Neural cell (in vitro differentiated cells): Measurements from ENCODE around the gene ESCO1. TPM values are rescaled to one million over a fixed set of nuclear protein-coding genes. Genes with fewer than 3 reads are reported as not detected.

Source experiments
- H2AFZ ChIP-seq: fragments of 200-600, 300-800 bp; sonication (generic), shearing (Covaris generic); 2 replicates; pipeline ENCODE4 v1.6.0; 2014; ENCODE audit warnings: low read depth, mild to moderate bottlenecking, antibody characterized with exemption, low read length, moderate library complexity
- H3F3A ChIP-seq: fragments of 200-600 bp; shearing (Covaris generic); 2 replicates; pipeline ENCODE4 v1.6.1; 2016; ENCODE audit warnings: mild to moderate bottlenecking, moderate library complexity, mixed read lengths, antibody characterized with exemption, low read length; ENCODE audit not compliant: insufficient read depth, poor library complexity, severe bottlenecking
- H3K27ac ChIP-seq: fragments of 200-600, 300-800 bp; sonication (generic), shearing (Covaris generic); 2 replicates; pipeline ENCODE4 v1.5.1; 2014; ENCODE audit warnings: mild to moderate bottlenecking, low read length, moderate library complexity
- H3K27me3 ChIP-seq: fragments of 300-800, 200-600 bp; sonication (generic), shearing (Covaris generic); 2 replicates; pipeline ENCODE4 v1.6.0; 2014; ENCODE audit warnings: mild to moderate bottlenecking, low read depth, low read length, moderate library complexity; ENCODE audit not compliant: insufficient read depth
- H3K36me3 ChIP-seq: fragments of 300-800, 200-600 bp; sonication (generic), shearing (Covaris generic); 2 replicates; pipeline ENCODE4 v1.5.1; 2014; ENCODE audit warnings: mild to moderate bottlenecking, antibody characterized with exemption, low read length, moderate library complexity; ENCODE audit not compliant: insufficient read depth
- H3K4me2 ChIP-seq: fragments of 300-800, 200-600 bp; sonication (generic), shearing (Covaris generic); 2 replicates; pipeline ENCODE4 v1.6.0; 2014; ENCODE audit warnings: mild to moderate bottlenecking, low read length
- H3K4me3 ChIP-seq: fragments of 300-800, 200-600 bp; sonication (generic), shearing (Covaris generic); 2 replicates; pipeline ENCODE4 v1.5.1; 2014; ENCODE audit warnings: mild to moderate bottlenecking, low read length, moderate library complexity
- H3K79me2 ChIP-seq: fragments of 200-600 bp; shearing (Covaris generic); replicated peaks from 2 replicates; pipeline ENCODE4 v1.6.0; 2014; ENCODE audit warnings: mild to moderate bottlenecking, low read length, moderate library complexity; ENCODE audit not compliant: insufficient read depth
- H3K9ac ChIP-seq: fragments of 300-800, 200-600 bp; sonication (generic), shearing (Covaris generic); 2 replicates; pipeline ENCODE4 v1.6.1; 2016; ENCODE audit warnings: mild to moderate bottlenecking, low read length, mixed read lengths
- H3K9me2 ChIP-seq: fragments of 200-600 bp; shearing (Covaris generic); 2 replicates; pipeline ENCODE4 v1.6.1; 2016; ENCODE audit warnings: mild to moderate bottlenecking, low read length, mixed read lengths; ENCODE audit not compliant: insufficient read depth
- H3K9me3 ChIP-seq: fragments of 200-600, 300-800 bp; sonication (generic), shearing (Covaris generic); 2 replicates; pipeline ENCODE4 v1.6.1; 2016; ENCODE audit warnings: mild to moderate bottlenecking, mixed run types, low read length, moderate library complexity, mixed read lengths
- H4K20me1 ChIP-seq: fragments of 200-600 bp; shearing (Covaris generic); 2 replicates; pipeline ENCODE4 v1.6.1; 2016; ENCODE audit warnings: mild to moderate bottlenecking, mixed run types; ENCODE audit not compliant: insufficient read depth
- EP300 ChIP-seq: fragments of 450-650 bp; conservative IDR thresholded peaks from 2 replicates; pipeline ENCODE4 v1.6.1; 2014; ENCODE audit warnings: antibody characterized with exemption, mild to moderate bottlenecking, moderate library complexity; ENCODE audit not compliant: poor library complexity, severe bottlenecking
- EZH2 ChIP-seq: fragments of 200-600, 300-800 bp; shearing (Covaris generic), sonication (generic); IDR thresholded peaks from 2 replicates; pipeline ENCODE4 v1.6.1; 2014; ENCODE audit warnings: antibody characterized with exemption, low read length, borderline replicate concordance, mild to moderate bottlenecking; ENCODE audit not compliant: insufficient read depth, poor library complexity, severe bottlenecking
- MXI1 ChIP-seq: fragments of 450-650 bp; conservative IDR thresholded peaks from 2 replicates; pipeline ENCODE4 v1.6.1; 2014; ENCODE audit warnings: antibody characterized with exemption, mild to moderate bottlenecking; ENCODE audit not compliant: poor library complexity, severe bottlenecking
- POLR2AphosphoS5 ChIP-seq: IDR thresholded peaks from 2 replicates; pipeline ENCODE4 v1.6.1; 2012
- RAD21 ChIP-seq: fragments of 450-650 bp; conservative IDR thresholded peaks from 2 replicates; pipeline ENCODE4 v1.6.1; 2014; ENCODE audit warnings: antibody characterized with exemption, mild to moderate bottlenecking, moderate library complexity
- SMC3 ChIP-seq: fragments of 450-650 bp; conservative IDR thresholded peaks from 2 replicates; pipeline ENCODE4 v1.6.1; 2014; ENCODE audit warnings: antibody characterized with exemption, mild to moderate bottlenecking, moderate library complexity; ENCODE audit not compliant: poor library complexity
- TAF1 ChIP-seq: IDR thresholded peaks from 2 replicates; pipeline ENCODE4 v1.6.1; 2012; ENCODE audit warnings: low read depth
- polyA plus RNA-seq: library from polyadenylated mRNA; depleted of rRNA; stranded (reverse); fragments of >200 nt; gene quantifications from 2 replicates; pipeline ENCODE4 v1.2.3, GENCODE V29; 2014
- TF ChIP-seq, protein P1 (sequence below): IDR thresholded peaks from 2 replicates; pipeline ENCODE4 v1.6.1; 2012; ENCODE audit warnings: borderline replicate concordance
- TF ChIP-seq, protein P2 (sequence below): fragments of 450-650 bp; IDR thresholded peaks from 2 replicates; pipeline ENCODE4 v1.5.1; 2014; ENCODE audit warnings: antibody characterized with exemption, mild to moderate bottlenecking, moderate library complexity; ENCODE audit not compliant: poor library complexity, severe bottlenecking

The ESCO1 gene
- polyA plus RNA-seq, 1 donor from 2014 or later = 26.4 TPM

DNA sequence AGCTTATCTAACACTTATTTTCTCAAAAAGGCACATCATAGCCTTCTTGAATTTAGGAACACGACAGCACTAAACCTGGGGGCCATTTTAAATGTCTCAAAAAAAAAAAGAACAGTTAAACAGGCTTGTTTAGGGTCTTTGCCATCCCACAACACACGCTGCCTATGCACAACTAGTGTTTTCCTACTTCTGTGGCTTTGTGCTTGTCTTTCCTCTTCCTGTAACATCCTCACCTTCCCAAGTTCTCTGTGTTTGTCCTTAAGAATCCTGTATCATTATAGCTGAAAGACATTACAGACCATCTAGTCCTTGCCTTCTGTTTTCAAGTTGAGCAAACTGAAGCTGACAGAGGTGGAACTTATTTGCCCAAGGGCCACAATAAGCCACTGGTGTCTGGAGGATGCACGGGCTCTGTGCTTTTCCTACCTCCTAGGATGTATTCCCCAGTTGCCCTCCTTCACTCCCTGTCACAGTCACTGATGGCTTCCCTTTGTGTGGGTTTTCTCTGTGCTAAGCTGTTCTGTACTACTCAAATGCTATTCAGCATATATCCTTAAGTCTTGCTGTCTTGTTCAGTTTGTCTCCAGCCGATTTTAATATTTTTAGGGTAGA lies 34.2 kb upstream of the ESCO1 start:
- no peaks in the 10 kb centered on the region for H3K27me3 ChIP-seq
- H4K20me1 ChIP-seq = no peaks in the 10 kb centered on the region
- H3K36me3 ChIP-seq = no peaks in the 10 kb centered on the region
- no peaks in the 10 kb centered on the region for H3K79me2 ChIP-seq
- no peak overlapping the region for H3K27ac ChIP-seq
- no peak overlapping the region for H3K9ac ChIP-seq
- TF ChIP-seq, protein P1, sequence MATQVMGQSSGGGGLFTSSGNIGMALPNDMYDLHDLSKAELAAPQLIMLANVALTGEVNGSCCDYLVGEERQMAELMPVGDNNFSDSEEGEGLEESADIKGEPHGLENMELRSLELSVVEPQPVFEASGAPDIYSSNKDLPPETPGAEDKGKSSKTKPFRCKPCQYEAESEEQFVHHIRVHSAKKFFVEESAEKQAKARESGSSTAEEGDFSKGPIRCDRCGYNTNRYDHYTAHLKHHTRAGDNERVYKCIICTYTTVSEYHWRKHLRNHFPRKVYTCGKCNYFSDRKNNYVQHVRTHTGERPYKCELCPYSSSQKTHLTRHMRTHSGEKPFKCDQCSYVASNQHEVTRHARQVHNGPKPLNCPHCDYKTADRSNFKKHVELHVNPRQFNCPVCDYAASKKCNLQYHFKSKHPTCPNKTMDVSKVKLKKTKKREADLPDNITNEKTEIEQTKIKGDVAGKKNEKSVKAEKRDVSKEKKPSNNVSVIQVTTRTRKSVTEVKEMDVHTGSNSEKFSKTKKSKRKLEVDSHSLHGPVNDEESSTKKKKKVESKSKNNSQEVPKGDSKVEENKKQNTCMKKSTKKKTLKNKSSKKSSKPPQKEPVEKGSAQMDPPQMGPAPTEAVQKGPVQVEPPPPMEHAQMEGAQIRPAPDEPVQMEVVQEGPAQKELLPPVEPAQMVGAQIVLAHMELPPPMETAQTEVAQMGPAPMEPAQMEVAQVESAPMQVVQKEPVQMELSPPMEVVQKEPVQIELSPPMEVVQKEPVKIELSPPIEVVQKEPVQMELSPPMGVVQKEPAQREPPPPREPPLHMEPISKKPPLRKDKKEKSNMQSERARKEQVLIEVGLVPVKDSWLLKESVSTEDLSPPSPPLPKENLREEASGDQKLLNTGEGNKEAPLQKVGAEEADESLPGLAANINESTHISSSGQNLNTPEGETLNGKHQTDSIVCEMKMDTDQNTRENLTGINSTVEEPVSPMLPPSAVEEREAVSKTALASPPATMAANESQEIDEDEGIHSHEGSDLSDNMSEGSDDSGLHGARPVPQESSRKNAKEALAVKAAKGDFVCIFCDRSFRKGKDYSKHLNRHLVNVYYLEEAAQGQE = no peak
- TF ChIP-seq RAD21 (no peak), EZH2 (no peak), TAF1 (no peak), EP300 (no peak), MXI1 (no peak), SMC3 (no peak), POLR2AphosphoS5 (no peak)
- TF ChIP-seq, protein P2, sequence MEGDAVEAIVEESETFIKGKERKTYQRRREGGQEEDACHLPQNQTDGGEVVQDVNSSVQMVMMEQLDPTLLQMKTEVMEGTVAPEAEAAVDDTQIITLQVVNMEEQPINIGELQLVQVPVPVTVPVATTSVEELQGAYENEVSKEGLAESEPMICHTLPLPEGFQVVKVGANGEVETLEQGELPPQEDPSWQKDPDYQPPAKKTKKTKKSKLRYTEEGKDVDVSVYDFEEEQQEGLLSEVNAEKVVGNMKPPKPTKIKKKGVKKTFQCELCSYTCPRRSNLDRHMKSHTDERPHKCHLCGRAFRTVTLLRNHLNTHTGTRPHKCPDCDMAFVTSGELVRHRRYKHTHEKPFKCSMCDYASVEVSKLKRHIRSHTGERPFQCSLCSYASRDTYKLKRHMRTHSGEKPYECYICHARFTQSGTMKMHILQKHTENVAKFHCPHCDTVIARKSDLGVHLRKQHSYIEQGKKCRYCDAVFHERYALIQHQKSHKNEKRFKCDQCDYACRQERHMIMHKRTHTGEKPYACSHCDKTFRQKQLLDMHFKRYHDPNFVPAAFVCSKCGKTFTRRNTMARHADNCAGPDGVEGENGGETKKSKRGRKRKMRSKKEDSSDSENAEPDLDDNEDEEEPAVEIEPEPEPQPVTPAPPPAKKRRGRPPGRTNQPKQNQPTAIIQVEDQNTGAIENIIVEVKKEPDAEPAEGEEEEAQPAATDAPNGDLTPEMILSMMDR = no peak
- H3K9me3 ChIP-seq = no peaks in the 10 kb centered on the region
- no peak overlapping the region for H2AFZ ChIP-seq
- H3F3A ChIP-seq = no peaks in the 10 kb centered on the region
- no peaks in the 10 kb centered on the region for H3K9me2 ChIP-seq
- no peak overlapping the region for H3K4me2 ChIP-seq
- no peak overlapping the region for H3K4me3 ChIP-seq

DNA sequence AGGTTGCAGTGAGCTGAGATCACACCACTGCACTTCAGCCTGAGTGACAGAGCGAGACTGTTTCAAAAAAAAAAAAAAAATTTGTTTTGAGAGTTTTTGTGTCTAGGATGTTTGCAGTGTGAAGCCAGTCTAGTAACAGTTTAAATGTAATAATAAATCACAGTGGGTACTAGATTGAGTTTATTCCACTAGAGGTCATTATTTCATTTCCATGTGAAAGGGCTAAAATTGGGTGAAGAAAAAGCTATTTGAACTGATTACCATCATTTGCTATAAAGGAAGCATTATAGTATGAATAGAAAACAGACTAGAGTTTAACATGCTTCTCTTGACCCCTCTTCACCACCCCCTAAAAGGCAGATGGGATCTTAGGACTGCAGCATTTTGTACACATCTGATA lies 31.9 kb upstream of the ESCO1 start:
- no peaks in the 10 kb centered on the region for H3K9me2 ChIP-seq
- no peak overlapping the region for H2AFZ ChIP-seq
- H3K79me2 ChIP-seq = no peaks in the 10 kb centered on the region
- TF ChIP-seq, protein P2 = no peak
- TF ChIP-seq POLR2AphosphoS5 (no peak), SMC3 (no peak), EP300 (no peak), EZH2 (no peak), MXI1 (no peak), TAF1 (no peak), RAD21 (no peak)
- TF ChIP-seq, protein P1 = no peak
- no peak overlapping the region for H3K9ac ChIP-seq
- H4K20me1 ChIP-seq = no peaks in the 10 kb centered on the region
- no peak overlapping the region for H3K4me3 ChIP-seq
- H3K27ac ChIP-seq = no peak overlapping the region
- no peak overlapping the region for H3K4me2 ChIP-seq
- no peaks in the 10 kb centered on the region for H3K9me3 ChIP-seq
- no peaks in the 10 kb centered on the region for H3F3A ChIP-seq
- H3K36me3 ChIP-seq = peaks cover 9% of the 10 kb centered on the region
- no peaks in the 10 kb centered on the region for H3K27me3 ChIP-seq
